H1 (cell line): ENCODE data around the gene CCDC9B.

Experiments used
- CHD1 ChIP-seq: IDR thresholded peaks from 2 replicates; pipeline ENCODE4 v1.6.1; 2012; ENCODE audit warnings: low read depth, low read length, improper control_type of control experiment
- EZH2 ChIP-seq: fragments of 200-600 bp; sonication (generic); IDR thresholded peaks from 2 replicates; pipeline ENCODE4 v1.7.1; 2012; ENCODE audit warnings: low read depth, mild to moderate bottlenecking, moderate library complexity, low read length, inconsistent platforms; ENCODE audit not compliant: severe bottlenecking
- POLR2A ChIP-seq, 2 experiments: IDR thresholded peaks; 1 replicate in 1 of 2; 2 replicates in 1 of 2; pipeline ENCODE4 v1.6.1; 2011; ENCODE audit warnings: low read depth in 2 of 2, low read length in 2 of 2, mild to moderate bottlenecking in 2 of 2; ENCODE audit errors: control extremely low read depth in 1 of 2
- POLR2AphosphoS5 ChIP-seq: IDR thresholded peaks from 2 replicates; pipeline ENCODE4 v1.6.1; 2011; ENCODE audit warnings: low read depth, low read length
- ZNF274 ChIP-seq: IDR thresholded peaks from 2 replicates; pipeline ENCODE4 v1.7.0; 2012; ENCODE audit warnings: low read length, borderline replicate concordance; ENCODE audit errors: extremely low read depth
- TF ChIP-seq, protein P1 (sequence below), 3 experiments: IDR thresholded peaks; 1 replicate in 2 of 3; 2 replicates in 1 of 3; pipeline versions ENCODE4 v1.5.1 to v1.6.1; 2011; ENCODE audit warnings: low read length in 3 of 3, mild to moderate bottlenecking in 3 of 3, inconsistent platforms in 2 of 3, low read depth in 1 of 3, moderate library complexity in 1 of 3; ENCODE audit not compliant: insufficient read depth in 1 of 3; ENCODE audit errors: control extremely low read depth in 1 of 3

DNA sequence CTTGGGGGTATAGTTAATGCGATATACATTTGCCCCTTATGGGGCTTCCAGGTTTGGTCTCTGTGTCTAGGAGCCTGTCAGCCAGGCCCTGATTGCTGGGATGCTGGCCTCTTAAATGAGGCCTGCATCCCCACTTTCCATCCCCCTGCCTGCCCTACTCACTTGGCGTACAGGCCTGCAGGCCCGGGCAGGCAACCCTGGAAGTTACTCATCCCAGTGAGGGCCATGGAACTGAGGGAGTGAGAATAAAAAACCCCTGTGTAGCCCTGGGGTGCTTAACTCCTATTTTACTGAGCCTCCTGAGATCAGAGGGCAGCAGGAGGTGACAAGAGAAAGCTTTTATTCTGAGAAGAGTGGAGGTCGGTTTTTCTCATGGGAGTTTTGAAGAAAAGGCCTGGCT is 19.3 kb upstream of the CCDC9B start:
- TF ChIP-seq, protein P1, sequence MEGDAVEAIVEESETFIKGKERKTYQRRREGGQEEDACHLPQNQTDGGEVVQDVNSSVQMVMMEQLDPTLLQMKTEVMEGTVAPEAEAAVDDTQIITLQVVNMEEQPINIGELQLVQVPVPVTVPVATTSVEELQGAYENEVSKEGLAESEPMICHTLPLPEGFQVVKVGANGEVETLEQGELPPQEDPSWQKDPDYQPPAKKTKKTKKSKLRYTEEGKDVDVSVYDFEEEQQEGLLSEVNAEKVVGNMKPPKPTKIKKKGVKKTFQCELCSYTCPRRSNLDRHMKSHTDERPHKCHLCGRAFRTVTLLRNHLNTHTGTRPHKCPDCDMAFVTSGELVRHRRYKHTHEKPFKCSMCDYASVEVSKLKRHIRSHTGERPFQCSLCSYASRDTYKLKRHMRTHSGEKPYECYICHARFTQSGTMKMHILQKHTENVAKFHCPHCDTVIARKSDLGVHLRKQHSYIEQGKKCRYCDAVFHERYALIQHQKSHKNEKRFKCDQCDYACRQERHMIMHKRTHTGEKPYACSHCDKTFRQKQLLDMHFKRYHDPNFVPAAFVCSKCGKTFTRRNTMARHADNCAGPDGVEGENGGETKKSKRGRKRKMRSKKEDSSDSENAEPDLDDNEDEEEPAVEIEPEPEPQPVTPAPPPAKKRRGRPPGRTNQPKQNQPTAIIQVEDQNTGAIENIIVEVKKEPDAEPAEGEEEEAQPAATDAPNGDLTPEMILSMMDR (IDR thresholded peaks at IDR 0.05; ENCODE audit: control extremely low read depth in 1 of 3, insufficient read depth in 1 of 3, low read depth in 1 of 3, low read length in 3 of 3) = no peak
- no peak for TF ChIP-seq EZH2
- no peak for TF ChIP-seq POLR2AphosphoS5
- no peak for TF ChIP-seq CHD1
- TF ChIP-seq POLR2A (IDR thresholded peaks at IDR 0.05; ENCODE audit: control extremely low read depth in 1 of 2, low read depth in 2 of 2, low read length in 2 of 2) = no peak
- TF ChIP-seq ZNF274 = no peak
